HG03442 (cell line): ENCODE measurements around the gene PBX2.
"Not testable (repeated sequence)": the region's sequence is repeated elsewhere in the genome, so short reads cannot be mapped to it uniquely, and the experiment has no call there.

Source experiments
- ATAC-seq: cut with Tn5 transposase; IDR thresholded peaks from one replicate; pipeline ENCODE4 v1.9.1; 2021; ENCODE audit warnings: mild to moderate bottlenecking, moderate library complexity; ENCODE audit not compliant: unreplicated experiment

PBX2 gene

DNA sequence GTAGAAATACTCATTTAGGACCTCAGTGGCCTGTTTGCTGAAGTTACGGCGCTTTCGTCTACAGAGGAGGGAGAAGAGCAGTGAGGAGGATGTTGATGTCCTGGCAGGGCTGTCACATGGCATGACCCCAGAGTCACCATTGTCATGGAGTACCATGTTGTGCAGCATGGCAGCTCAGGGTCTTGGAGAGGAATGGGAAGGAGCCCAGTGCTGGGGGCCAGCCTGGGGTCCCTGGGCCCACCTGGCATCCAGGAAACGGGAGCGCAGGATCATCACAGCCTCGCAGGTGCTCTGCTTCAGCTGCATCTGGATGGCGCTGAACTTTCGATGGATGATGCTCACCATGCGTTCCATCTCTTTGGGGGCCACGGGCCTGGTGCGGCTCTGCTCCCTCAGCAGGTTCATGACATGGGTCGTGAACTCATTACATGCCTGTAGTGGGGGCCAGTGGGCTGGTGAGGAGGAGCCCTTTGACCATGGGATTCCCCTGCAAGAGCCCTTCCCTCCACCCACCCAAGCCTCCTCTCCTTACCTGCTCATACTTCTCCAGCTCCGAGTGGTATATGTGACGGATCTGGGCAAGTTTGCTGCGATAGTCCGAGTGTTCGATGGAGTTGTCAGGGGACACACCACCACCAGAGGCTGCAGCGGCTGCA, 2.1 kb downstream of the PBX2 start:
- ATAC-seq = not testable (repeated sequence)

GRCh38 chr6:32187009-32187709, 2.8 kb downstream of the PBX2 start:
- ATAC-seq = no peak

- not testable (repeated sequence) for ATAC-seq
These were observed 3.7 kb downstream of the PBX2 start for GRCh38 chr6:32186151-32186840.

DNA sequence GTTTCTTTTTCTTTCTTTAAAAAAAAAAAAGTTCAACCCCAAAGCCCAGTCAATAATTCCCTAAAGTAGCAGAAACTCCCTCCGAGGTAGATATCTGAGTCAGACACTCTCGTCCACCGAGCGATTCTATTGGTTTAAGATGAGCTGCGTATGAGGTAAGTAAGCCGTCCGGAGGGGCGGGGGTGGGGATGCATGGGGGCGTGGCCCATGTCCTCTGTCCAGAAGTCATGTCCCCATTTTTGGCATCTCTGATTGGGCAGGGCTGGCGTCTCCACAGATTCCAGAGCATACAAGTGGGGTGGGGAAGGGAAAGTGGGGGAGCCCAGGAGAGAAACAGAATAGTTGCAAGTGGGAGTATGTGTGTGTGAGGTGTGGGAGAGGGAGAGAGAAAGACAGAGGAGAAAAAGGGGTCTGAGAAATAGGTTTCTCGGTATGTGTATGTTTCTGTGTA, 4.3 kb downstream of the PBX2 start:
- ATAC-seq = peak; percentile 30

DNA sequence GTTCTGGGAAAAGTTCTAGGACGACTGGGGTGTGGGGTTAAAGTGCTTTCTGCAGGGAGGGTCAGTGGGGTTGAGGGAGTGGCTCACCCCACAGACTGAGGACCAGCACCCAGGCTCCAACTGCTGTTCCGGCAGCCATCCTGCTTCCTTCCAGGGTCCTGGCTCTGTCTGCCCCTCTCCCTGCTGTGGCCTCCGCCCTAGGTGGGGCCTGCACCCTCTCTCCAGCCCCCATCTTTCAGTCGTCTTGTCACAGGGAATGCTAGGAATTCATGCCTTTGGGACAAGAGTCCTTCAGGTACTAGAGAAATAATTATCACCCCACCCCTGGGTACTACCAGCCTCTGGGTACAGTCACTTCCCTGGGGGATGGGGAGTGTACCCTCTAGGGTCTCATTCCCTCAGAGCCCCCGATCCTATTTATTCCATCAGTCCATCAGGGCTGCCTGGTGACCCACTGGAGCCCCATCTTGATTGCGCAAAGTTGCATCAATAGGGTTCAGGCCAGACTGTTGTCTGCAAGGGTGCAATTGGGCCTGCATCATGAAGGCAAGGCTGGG, 5.8 kb downstream of the PBX2 start, which contains the start of gene AGER:
Gene AGER, minus strand, starts transcription at position 170 of the 557 bp plus-strand sequence. Its CDS starts 31 bp downstream, at position 139.
- ATAC-seq = no peak

DNA sequence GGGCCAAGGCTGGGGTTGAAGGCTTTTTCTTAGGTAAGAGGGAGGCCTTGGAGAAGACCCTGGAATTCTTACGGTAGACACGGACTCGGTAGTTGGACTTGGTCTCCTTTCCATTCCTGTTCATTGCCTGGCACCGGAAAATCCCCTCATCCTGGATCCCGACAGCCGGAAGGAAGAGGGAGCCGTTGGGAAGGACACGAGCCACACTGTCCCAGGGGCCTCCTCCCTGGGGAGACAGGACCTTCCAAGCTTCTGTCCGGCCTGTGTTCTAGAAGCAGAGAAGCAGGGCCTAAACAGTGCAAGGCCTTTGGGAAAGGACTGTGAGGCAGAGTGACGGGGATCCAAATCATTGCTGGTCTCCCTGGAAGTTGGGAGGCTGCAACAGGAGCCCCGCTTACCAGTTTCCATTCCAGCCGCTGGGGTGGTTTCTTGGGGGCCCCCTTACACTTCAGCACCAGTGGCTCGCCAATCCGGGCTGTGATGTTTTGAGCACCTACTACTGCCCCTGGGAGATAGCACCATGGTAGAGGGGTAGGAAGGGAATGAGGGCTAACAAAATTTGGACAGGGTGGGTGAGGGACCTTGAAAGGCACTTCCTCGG, 6.4 kb downstream of the PBX2 start:
- no peak for ATAC-seq

GRCh38 chr6:32183030-32183429, 7.0 kb downstream of the PBX2 start:
- ATAC-seq = no peak

DNA sequence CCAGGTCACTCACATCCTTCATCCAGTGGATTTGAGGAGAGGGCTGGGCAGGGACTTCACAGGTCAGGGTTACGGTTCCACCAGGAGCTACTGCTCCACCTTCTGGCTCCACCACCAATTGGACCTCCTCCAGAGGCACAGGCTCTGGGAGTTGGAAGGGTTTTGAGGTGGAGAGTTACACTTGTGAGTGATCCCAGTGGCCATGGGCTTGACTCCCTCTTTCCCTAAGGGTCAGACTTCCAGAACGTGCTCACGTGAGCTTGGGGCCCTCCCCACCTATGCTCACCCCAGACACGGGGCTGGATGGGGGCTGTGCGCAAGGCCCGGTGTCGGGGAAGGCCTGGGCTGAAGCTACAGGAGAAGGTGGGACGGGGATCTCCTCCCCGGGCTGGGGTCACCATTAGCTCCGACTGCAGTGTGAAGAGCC, 7.4 kb downstream of the PBX2 start:
- ATAC-seq = no peak

DNA sequence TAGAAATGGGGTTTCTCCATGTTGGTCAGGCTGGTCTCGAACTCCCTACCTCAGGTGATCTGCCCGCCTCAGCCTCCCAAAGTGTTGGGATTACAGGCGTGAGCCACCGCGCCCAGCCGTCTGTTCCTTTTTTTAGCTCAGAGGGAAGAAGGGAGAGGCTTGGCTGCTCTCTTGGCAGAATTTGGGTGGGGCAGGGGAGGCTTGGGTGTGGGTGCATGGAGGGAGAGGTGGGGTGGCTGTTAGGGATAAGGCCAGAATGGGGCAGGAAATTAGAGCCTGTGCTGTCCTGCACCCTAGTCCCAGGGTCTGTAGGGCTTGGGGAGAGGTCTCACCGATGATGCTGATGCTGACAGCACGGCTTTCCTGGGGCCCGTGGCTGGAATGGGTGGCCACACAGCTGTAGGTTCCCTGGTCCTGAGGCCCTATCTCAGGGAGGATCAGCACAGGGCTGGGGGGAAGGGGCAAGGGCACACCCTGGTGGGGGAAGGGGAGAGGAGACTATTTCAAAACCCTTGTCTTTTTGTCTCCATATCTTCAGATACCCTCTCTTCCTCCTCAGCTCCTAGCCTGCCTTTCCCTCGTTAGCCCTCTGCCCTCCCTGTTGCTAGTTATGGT, 8.0 kb downstream of the PBX2 start:
- no peak for ATAC-seq

GRCh38 chr6:32181148-32181702, 8.8 kb downstream of the PBX2 start:
- no peak for ATAC-seq

- ATAC-seq = no peak
These were observed 10.1 kb downstream of the PBX2 start for GRCh38 chr6:32179766-32180405.

- ATAC-seq = no peak
These were observed 11.2 kb downstream of the PBX2 start for GRCh38 chr6:32178547-32179440.

GRCh38 chr6:32177788-32178546, 12.0 kb downstream of the PBX2 start, which contains the start of gene RNF5:
Gene RNF5, plus strand, starts transcription at chr6:32178405. Its CDS starts 107 bp downstream, at chr6:32178512.
- ATAC-seq = peak; percentile 79

GRCh38 chr6:32177183-32177787, 12.7 kb downstream of the PBX2 start:
- peak; percentile 0 for ATAC-seq

DNA sequence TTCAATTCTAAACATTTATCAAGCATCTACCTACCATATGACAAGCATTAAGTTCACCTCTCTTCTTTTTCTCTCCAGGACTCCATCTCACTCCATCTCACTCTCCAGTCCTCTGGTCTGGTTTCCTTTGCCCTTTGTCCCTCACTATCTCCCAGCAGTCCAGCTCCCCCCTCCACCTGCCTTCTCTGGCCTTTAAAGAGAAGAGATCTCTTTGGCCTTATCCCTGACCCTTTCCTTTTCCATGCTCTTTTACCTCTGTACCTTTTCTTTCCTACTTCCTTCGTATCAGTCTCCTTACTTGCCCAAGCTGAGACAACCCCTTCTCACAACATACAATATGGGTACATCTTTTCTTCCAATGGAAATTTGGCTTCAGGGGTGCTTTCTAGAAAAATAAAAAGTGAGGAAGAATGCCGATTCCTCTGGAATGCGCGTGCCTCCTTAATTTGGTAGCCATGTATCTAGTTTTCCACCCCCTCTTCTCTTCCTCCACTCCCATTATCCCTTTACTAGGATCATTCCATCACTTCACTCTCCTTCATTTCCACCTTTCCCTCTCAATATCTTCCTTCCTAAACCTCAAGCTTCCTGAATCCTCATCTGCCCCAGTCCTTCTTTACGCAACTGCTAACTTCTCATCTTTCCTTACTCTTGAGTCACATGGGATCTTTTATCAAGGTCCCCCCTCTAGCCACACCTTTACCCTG, 13.4 kb downstream of the PBX2 start:
- no peak for ATAC-seq

- peak; percentile 33 for ATAC-seq
These were observed 14.1 kb downstream of the PBX2 start, which contains the start of gene AGPAT1 for GRCh38 chr6:32175711-32176475. Gene AGPAT1, minus strand, starts transcription at chr6:32176084. Its CDS starts 4,588 bp downstream, at chr6:32171496.
